NCI-H187 (cell line): ENCODE measurements around the gene CMBL.
"Not testable (repeated sequence)": the region's sequence is repeated elsewhere in the genome, so short reads cannot be mapped to it uniquely, and the experiment has no call there.

Experiments used
- DNase-seq, 2 experiments: peaks; one replicate each; lab custom pipeline; 2025; lab: John Stamatoyannopoulos, UW

CMBL gene

DNA sequence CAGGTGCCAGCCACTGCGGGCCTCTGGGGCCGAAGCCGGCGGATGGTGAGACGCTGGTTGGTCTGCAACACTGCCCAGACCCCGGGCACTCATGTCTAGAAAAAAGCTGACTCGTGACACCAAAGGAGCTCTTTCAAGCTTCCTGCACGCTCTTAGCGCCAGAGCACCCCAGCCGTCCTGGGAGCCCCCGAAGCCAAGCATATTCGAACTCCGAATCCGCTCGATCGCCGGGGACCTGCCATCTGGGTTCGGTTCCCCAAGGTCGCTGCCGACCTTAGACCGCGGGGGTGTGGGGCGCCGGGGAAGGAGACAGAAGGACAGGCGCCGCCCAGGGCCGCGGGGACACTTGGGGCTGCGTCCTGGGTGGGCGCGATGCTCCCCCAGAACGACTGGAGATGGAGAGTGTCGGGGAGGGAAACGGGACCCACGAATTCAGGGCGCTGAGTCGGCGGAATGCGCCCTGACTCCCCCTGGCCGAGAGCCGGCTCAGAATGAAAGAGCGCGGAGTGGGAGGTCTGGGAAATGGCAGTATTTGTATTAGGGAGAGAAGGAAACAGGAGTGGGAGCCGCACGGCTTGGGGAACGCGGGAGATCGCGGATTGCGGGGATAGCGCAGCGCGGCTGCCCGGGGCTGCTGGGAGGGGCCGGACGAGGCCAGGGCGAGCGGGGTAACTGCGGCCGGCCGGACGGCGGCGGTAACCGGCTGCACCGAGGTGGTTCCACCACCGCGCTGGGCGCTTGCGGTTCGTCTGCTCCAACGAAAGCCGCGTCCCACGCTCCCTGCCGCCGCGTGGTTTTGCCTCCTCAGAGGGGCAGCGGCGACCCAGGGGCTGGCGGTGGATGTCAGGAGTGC, 25.7 kb upstream of the CMBL start:
- DNase-seq, result no peak

- no peak for DNase-seq
These were observed 24.6 kb upstream of the CMBL start for GRCh38 chr5:10332301-10332700.

GRCh38 chr5:10331341-10331796, 23.7 kb upstream of the CMBL start:
- no peak for DNase-seq

DNA sequence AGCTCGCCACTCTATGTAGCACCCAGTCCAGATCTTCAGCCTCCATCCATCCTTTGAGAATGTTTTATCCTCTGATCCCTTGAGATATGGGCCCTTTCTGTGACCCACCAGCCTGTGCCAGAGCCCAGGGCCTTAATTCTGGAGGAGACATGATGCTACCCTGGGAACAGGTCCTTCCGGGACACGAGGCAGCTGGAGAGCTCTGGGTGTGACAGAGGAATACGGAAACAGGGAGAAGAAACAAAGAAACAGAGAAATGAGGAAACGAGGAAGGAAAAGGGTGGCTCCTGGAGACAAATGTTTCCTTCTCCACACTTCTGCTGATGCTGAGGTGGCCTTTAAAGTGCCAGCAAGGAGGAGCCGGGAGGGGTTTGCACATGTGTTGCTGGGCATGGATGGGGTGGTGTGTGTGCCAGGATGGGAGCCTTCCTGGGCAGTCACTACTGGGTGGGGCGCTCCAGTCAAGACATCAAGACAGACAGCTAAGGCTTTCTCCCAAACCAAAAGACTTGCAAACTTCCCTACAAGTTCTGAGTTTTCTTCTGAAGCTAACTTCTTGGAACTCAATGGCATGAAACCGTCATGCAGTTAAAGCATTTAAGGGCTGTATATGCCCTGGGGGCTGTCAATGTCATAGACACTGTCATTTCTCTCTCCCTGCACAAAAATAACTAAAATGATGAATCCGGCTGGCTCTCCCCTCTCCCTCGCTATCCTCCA, 23.0 kb upstream of the CMBL start:
- DNase-seq, result no peak

DNA sequence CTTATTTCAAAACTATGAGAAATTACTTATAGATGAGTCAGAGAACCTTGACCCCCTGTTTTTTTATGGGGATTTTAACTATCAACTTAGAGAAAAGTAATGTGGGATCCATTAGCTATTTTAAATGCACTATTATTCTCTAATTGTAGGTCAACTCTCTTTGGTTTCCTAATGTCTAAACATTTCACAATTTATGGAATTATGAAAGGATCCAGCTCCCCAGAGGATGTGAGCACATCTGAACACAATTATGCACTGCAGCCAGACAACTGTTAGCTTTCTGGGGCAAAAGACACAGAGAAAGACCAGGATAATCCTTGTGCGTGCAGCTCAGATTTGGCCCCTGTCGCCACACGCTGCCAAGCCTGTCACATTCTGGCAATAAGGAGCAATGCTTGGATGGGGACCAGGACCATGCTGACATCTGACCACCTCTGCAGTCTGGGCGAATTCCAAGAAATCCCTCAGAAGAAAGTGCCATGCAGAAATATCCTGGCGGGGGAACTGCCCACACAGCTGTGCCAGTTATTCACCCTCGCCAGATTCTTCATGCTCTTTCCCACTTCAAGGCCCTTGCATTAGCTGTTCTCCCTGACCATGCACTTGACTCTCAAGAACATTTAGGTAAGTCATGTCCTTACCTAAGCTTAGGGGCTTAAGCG, 22.2 kb upstream of the CMBL start:
- no peak for DNase-seq

DNA sequence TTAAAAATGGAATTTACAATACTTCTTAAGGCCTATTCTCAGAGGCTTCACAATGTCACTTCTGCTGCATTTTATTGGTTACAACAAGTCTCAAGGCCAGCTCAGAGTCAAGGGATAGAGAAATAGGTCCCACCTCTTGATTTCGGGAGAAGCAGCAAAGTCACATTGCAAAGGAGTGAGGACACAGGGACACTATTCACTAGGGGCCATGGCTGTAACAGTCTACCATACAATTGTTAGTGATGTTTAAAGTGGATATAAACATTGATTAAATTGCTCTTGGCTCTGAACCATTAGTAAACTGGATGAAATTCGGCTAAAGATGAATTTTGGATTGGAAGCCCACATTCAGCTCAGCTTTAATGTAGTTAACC, 21.7 kb upstream of the CMBL start:
- DNase-seq, result no peak

GRCh38 chr5:10328323-10328722, 20.6 kb upstream of the CMBL start:
- DNase-seq, result no peak

- no peak for DNase-seq
These were observed 17.0 kb upstream of the CMBL start for GRCh38 chr5:10324518-10325370.

DNA sequence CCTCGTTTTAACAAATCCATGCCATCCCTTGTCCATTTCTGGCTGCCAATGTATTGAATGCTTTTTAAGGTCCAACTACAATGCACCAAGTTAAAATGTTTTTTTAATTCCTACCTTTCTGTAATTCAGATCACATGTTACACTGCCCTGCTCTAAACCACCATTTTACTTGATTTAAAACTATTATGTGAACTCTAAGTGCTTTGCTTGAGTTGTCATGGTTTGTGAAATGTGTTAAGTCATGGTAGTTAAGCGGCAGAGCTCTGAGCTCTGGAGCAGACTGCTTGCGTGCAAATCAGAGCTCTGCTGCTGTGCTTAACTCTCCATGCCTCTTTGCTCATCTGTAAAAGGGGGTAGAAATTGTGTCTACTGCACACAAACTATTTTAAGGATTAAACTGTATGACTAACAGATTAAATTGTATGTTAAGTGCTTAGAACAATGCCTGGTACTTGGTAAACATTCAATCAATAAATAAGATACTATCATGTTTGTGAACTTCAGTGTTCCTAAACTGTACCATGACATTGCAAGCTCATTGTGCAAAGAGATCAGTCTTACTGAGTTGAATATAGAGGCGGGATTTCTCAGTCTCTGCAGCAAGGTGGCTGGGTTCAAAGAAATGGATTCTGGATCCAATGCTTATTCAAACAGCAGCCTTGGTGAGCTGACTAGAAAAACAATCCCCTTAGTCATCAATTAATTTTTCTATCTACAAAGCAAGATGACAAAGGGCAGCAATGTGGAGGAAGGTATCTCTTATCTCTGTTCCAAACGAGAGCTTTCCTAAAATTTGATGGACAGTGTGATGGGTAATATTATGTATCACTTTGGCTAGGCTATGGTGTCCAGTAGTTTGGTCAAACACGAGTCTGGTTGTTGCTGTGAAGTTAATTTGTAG, 16.1 kb upstream of the CMBL start:
- no peak for DNase-seq

DNA sequence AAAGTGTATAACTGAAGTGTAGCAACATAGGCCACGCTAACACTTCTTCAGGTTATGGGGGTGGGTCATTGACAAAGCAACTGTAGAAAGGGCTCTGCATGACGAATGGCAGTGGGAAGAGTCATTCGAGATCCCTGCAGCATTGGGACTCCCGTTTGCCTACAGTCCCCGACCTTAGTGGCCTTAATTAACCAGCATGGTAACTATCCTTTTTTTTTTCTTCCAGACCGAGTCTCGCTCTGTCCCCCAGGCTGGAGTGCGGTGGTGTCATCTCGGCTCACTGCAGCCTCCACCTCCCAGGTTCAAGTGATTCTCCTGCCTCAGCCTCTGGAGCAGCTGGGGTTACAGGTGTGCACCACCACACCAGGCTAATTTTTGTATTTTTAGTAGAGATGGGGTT, 14.2 kb upstream of the CMBL start:
- DNase-seq, result no peak

DNA sequence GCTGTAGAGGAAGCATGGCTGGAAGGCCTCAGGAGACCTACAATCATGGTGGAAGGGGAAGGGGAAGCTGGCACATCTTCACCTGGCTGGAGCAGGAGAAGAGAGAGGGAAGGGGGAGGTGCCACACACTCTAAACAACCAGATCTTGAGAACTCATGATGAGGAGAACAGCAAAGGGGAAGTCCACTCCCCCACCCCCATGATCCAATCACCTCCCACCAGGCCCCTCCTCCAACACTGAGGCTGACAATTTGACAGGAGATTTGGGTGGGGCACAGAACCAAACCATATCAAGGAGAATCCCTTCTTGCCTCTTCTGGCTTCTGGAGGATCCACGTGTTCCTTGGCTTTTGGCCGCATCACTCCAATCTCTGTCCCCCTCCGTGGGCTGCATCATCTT, 13.1 kb upstream of the CMBL start:
- no peak for DNase-seq

DNA sequence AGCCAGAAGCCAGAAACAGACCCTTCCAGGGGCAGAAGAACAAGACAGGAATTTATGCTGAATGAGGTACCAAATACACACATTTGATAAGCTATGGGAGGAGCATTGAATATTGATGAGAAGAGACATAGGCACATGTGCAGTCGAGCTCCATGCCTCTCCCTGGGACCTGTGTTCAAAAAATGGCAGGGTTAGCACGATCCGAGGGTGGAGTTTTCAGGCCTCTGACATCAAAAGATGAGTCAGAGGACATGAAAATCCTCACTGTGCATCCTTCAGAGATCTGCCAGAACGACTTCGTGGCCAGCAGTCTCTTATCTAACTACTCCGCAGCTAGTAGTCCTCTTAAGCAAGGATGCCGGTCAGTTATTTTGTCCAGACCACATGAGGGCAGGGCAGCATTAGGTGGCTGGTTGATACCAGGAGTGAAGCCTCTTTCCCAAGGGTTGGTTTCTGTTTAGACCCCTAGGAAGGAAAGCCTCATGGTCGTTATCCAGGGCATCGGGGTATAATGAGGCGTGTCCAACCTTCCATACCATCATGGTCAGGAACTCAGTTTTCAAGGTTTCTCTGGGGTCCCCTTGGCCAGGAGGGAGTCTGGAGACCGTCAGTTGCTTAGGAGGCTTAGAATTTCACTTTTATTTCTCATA, 11.6 kb upstream of the CMBL start:
- DNase-seq, result no peak

- DNase-seq, result no peak
These were observed 10.4 kb upstream of the CMBL start for GRCh38 chr5:10317825-10318682.

GRCh38 chr5:10315824-10316509, 8.3 kb upstream of the CMBL start:
- DNase-seq, result no peak

DNA sequence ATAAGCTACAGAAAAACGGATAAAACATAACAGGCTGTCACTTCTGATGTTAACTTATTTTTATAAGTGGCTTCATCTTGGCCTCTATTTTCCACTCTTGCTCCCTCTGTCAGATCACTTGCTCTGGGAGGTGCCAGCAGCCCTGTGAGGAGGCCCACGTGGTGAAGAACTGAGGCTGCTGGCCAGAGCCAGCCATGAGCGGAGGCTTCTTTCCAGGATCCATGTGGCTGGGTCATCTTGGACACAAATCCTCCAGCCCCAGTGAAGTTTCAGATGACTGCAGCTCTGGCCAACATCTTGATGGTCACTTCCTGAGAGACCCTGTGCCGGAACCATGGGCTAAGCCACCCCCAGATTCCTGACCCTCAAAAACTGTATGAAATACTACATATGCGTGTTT, 7.5 kb upstream of the CMBL start:
- DNase-seq, result no peak

- no peak for DNase-seq
These were observed 4.1 kb upstream of the CMBL start for GRCh38 chr5:10311595-10312425.

DNA sequence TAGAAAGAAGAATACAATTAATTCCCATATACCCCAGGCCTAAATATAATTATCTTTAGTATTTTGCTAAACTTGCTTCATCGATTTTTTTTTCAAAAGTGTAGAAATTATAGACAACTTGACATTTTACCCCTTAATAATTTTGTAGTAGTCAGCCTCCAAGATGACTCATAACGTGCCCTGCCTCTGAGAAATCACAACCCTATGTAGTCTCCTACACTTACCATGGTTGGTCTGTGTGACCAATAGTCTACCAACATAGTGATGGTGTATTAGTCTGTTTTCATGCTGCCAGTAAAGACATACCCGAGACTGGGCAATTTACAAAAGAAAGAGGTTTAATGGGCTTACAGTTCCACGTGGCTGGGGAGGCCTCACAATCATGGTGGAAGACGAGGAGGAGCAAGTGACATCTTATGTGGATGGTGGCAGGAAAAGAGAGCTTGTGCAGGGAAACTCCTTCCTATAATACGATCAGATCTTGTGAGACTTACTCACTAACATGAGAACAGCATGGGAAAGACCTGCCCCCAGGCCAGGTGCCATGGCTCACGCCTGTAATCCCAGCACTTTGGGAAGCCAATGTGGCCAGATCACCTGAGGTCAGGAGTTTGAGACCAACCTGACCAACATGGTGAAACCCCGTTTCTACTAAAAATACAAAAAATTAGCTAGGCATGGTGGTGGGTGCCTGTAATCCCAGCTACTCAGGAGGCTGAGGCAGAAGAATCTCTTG, 3.3 kb upstream of the CMBL start:
- not testable (repeated sequence) for DNase-seq
